GM19395 (cell line): ENCODE results near the gene LAMB3.

Experiments
- ATAC-seq: cut with Tn5 transposase; IDR thresholded peaks from one replicate; pipeline ENCODE4 v1.9.1; 2021; ENCODE audit warnings: mild to moderate bottlenecking, moderate library complexity; ENCODE audit not compliant: unreplicated experiment

The LAMB3 gene

DNA sequence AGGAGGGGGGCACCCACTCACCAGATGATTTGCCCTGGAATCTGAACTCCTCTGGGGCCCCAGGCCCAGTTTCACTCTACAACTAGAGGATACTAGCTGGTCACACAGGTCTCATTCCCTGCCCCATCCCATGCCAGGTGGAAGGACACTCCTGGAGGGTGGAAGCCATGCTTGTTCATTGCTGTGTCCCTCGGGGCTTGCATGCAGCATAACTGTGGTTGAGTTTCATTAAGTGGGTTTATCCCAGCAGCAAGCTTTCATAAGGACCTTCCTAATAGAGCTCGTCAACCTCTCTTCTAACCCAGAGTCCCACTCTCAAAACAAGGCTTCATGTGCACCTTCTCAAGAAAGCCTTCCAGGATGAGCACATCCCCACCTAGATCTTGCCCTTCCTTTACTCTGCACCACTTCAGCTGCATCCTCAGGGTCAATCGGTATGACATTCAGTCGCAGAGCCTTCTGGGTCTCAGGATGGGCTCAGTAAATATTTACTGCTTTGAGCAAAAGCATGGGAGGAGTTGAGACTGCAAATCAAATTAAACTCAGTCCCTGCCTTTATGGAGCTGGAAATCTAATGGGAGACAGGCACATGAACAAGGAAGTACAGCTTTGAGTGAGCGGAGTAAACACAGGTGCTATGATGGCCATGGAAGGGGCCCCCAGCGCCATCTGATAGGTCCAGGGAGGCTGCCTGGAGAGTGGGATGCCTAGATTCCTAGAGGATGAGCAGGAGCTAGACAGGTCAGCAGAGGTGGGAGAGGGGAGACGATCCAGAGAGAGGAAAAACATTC, 32.3 kb downstream of the LAMB3 start:
- ATAC-seq, result no peak

DNA sequence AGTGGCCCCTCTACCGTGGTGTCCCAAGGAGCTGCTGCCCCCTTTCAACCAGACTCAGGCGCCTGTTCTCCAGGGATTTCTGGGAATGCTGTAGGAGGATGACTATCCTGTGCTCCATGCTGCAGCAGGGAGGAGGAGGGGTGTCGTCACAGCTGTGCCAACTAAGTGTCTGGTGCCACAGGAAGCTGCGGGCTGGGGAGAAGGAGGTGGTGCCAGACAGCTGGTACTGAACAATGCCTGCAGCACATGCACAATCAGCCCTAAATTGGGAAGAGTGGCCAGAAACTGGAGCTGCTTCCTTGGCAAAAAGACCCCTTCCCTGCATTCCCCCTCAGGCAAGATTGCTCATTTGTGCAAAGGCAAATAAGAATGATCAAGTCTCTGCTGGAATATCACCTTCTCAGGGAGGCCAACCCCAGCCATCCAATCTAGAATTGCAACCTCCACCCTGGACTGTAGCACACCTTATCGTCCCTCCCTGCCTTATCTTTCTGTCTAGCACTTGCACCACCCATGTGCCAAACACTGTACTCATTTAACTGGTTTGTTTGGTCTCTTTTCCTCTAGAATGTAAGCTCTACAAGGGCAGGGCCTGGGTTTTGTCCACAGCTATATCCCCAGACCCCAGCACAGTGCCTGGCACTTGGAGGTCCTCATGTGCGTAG, 33.3 kb downstream of the LAMB3 start:
- ATAC-seq, result no peak

DNA sequence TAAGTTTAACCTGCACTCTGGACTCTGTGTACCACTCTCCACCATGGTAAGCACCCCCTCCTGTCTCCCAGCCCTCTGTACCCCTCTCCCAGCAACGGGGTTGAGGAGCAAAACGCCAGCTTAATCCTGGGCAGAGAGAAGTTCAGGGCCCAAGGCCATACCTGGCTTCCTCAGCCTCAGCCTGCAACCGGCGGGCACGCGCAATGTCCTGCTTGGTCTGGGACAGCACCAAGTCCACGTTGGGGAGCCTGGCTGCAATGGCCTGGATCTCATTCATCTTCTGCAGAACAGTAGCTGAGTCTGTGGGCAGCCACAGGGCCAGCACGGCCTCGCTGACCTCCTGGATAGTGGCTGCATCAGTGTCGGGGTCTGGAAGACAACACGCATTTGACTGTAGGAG, 33.9 kb downstream of the LAMB3 start:
- no peak for ATAC-seq

GRCh38 chr1:209617755-209618154, 34.5 kb downstream of the LAMB3 start:
- no peak for ATAC-seq

GRCh38 chr1:209617047-209617673, 35.1 kb downstream of the LAMB3 start:
- no peak for ATAC-seq

- ATAC-seq, result no peak
Measured at GRCh38 chr1:209616366-209617046, 35.7 kb downstream of the LAMB3 start.

- no peak for ATAC-seq
Measured at GRCh38 chr1:209614906-209615305, 37.3 kb downstream of the LAMB3 start.

GRCh38 chr1:209614151-209614420, 38.1 kb downstream of the LAMB3 start:
- ATAC-seq, result no peak

DNA sequence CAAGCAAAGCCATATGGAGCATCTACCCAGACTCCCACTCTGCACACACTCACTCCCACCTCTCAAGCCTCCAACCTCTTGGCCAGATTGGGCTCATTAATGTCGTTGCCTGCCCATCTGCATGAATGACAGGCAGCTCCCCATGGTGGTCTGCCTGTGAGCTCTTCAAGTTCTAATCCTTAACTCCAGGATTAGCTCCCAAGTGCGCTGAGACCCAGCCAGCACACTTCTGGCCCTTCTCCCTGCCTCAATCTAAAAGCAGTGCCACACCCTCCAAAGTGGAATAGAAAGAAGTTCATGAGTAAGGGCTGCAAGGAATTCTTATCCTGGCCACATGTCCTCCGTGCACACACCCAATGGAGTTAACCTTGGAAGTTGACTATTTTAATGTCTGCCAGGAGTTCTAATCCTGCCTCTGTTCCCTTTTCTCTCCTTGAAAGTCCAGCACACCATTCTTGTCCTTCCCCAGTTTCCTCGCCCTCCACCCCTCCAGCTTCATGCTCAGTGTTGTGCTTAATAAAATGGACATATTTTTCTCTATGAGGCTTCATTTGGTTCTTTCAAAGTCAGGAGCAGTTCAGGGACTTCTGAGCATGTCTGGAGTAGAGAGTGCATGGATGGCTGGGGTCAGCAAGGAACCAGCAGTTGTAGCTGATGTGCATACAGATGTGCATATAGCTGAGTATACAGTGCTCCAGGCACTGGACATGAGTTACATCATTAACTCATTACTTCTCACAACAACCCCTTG, 38.6 kb downstream of the LAMB3 start:
- no peak for ATAC-seq

DNA sequence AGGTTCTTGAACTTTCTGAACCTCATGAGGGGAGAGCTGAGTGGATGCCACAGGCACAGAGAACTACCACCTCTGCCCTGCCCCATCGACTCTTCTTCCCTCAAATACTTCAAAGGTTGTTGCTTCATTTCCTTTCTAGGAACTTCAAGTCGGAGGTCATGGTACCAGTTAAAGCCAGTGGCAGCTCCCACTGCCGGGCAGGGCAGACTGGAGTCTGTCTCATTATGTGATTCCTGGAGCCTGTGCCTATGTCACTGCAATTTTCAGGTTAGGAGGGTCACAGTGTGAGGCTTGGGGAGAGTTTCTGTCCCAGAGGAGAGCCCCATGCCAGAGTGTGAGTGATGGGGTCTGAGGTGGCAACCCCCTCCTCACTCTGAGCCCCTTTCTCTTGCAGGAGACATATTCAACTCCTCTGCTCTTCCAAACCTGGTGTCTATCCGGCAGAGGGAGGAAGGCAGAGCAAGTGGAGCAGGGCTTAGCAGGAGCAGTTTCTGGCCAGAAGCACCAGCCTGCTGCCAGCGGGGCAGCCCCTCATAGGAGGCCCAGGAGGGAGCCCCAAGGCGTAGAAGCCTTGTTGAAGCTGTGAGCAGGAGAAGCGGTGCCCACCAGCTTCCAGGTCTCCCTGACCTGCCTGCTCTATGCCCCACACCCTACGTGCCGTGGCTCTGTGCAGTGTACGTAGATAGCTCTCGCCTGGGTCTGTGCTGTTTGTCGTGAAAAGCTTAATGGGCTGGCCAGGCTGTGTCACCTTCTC, 39.4 kb downstream of the LAMB3 start:
- no peak for ATAC-seq

GRCh38 chr1:209611771-209612570, 40.3 kb downstream of the LAMB3 start:
- ATAC-seq, result no peak

GRCh38 chr1:209610631-209610905, 41.7 kb downstream of the LAMB3 start:
- no peak for ATAC-seq

DNA sequence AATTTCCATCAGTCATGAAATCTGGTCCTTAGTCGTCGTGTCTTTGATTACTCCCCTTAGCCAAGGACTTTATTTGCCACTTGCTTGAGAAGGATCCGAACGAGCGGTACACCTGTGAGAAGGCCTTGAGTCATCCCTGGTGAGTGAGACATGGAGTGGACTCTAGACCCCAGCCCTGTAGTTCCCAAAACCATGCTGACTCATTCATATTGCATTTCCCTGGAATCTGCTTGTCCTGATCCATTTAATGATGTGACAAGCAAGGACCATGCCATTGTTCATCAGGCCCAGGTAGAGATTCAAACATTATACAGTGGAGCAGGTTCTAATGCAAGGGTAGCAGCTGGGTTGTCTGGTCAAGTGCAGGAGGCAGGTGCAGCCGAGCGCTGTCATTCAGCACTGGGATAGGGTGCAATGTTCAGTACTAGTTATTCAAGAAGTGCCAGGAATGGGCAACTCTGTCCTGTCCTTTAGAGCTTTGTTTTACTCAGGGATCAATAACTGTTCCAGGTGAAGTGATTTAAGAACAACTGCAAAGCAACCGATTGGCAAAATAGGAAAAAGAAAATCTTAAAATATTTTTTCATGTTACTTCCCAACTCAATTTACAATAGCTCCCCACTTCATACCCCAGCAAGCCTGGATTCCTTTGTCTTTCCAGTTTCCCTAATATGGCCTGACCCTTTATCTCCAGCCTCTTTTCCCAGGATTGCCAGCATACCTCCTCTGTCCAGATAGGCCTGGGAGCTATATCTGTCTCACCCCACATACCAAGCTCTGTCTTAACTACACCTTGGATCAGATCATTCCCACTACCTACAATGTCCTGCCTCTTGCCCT, 42.2 kb downstream of the LAMB3 start:
- no peak for ATAC-seq

- ATAC-seq, result no peak
Measured at GRCh38 chr1:209609041-209609790, 43.0 kb downstream of the LAMB3 start.

GRCh38 chr1:209607795-209608178, 44.4 kb downstream of the LAMB3 start:
- ATAC-seq, result peak; percentile 25

DNA sequence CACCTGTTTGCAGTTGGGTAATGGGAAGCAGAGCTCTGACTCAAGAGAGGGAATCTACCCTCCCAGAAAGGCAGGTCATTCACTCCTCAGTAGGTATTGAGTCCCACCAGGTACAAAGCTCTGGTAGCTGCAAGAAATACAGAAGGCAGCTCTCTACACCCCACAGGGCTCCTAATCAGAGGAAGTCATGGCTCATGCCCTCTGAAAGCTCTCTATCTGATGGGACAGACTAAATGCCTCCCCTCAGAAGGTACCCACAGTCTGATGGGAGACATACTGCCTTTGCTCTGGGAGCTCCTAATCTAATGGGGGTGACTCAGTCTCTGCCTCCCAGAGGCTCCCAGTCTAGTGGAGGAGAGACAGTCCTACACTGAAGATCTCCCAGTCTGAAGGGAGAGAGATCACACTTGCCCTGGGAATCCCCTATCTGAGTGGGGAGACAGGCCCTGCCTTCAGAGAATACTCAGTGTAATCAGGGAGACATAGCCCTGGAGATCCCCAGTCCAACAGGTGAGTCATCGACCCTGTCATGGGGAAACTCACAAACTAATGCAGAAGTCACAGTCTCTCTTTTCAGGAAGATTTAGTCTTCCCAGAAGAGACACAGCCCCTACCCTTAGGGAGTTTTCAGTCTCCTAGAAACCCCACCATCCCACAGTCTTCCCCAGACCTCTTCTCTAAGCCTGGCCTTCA, 45.0 kb downstream of the LAMB3 start:
- peak; percentile 84 for ATAC-seq

GRCh38 chr1:209603877-209604276, 48.3 kb downstream of the LAMB3 start:
- no peak for ATAC-seq
